IPS-15b (cell line): Measurements from ENCODE around the gene SPATA2L.
"Not testable (repeated sequence)": the region's sequence is repeated elsewhere in the genome, so short reads cannot be mapped to it uniquely, and the experiment has no call there.

ENCODE experiments used
- H3K27me3 ChIP-seq: one replicate; pipeline ENCODE4 v1.6.1; 2013; ENCODE audit warnings: low read length; ENCODE audit not compliant: control insufficient read depth, insufficient read depth
- H3K36me3 ChIP-seq: one replicate; pipeline ENCODE4 v1.6.1; 2013; ENCODE audit warnings: low read length; ENCODE audit not compliant: control insufficient read depth, insufficient read depth
- H3K4me1 ChIP-seq: one replicate; pipeline ENCODE4 v1.6.1; 2013; ENCODE audit warnings: mild to moderate bottlenecking, low read length; ENCODE audit not compliant: control insufficient read depth, insufficient read depth
- H3K4me3 ChIP-seq: one replicate; pipeline ENCODE4 v1.5.1; 2013; ENCODE audit warnings: low read depth, low read length
- H3K9ac ChIP-seq: one replicate; pipeline ENCODE4 v1.6.1; 2013; ENCODE audit warnings: low read depth, mild to moderate bottlenecking, low read length
- H3K9me3 ChIP-seq: one replicate; pipeline ENCODE4 v1.6.1; 2013; ENCODE audit warnings: mild to moderate bottlenecking, low read length; ENCODE audit not compliant: control insufficient read depth, insufficient read depth

The SPATA2L gene

DNA sequence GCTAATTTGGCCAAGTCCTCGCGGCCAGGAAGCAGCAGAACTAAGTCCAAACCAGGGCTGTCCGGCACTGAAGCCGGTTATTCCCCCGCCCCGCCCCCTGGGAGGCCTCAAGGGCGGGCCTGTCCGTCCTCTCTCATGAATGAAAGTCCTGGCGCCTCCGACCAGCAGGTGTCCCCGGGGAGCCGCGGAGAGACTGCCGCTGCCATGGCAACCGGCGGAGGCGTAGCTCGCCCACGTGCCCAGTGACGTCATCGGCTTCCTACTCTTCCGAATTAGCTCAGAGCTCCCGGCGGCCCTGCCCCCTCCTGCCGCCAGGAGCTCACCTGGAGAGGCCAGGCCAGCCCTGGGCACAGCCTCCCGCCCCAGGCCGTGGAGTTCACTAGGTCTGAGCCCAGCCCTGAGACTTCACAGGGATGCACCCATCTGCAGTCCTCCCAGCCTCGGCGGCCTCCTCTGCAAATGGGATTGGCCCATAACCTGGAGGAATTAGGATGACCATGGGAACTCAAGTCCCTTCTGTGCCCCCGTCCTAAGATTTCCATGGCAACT, 1.3 kb downstream of the SPATA2L start:
- H3K4me3 ChIP-seq: peak overlapping the region; percentile 75
- H3K4me1 ChIP-seq: no peaks in the 10 kb centered on the region
- H3K36me3 ChIP-seq: peaks cover 14% of the 10 kb centered on the region
- no peak overlapping the region for H3K9ac ChIP-seq
- H3K9me3 ChIP-seq: no peaks in the 10 kb centered on the region
- peaks cover 6% of the 10 kb centered on the region for H3K27me3 ChIP-seq

DNA sequence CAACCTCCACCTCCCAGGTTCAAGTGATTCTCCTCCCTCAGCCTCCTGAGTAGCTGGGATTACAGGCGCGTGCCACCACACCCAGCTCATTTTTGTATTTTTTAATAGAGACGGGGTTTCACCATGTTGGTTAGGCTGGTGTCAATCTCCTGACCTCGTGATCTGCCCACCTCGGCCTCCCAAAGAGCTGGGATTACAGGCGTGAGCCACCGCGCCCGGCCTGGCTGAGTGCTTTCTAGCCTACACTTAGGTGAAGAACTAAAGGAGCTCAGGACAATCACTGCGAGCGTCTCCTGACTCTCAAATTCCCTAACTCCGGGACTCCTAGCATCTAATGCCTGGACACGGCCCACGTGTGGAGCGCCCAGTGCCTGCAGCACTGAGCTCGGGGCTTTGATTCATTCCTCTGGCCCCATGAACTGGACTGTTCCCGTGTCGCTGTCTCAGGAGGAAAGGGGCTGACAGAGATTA, 1.8 kb downstream of the SPATA2L start:
- H3K4me3 ChIP-seq: peak overlapping the region; percentile 37
- not testable (repeated sequence) for H3K9ac ChIP-seq, H3K4me1 ChIP-seq

DNA sequence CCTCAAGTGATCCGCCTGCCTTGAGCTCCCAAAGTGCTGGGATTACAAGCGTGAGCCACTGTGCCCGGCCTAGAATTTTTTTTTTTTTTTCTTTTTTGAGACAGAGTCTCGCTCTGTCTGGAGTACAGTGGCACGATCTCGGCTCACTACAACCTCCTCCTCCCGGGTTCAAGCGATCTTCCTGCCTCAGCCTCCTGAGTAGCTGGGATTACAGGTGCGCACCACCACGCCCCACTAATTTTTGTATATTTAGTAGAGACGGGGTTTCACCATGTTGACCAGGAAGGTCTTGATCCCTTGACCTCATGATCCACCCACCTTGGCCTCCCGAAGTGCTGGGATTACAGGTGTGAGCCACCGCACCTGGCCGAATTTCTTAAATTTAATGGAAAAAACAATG, 2.8 kb downstream of the SPATA2L start:
- H3K9me3 ChIP-seq, H3K27me3 ChIP-seq, H3K4me3 ChIP-seq, H3K9ac ChIP-seq, H3K4me1 ChIP-seq: not testable (repeated sequence)
- H3K36me3 ChIP-seq: peaks cover 23% of the 10 kb centered on the region

More for the DNA sequence above, 1.8 kb downstream of the SPATA2L start:
- peaks cover 14% of the 10 kb centered on the region for H3K36me3 ChIP-seq
- not testable (repeated sequence) for H3K9me3 ChIP-seq, H3K27me3 ChIP-seq

DNA sequence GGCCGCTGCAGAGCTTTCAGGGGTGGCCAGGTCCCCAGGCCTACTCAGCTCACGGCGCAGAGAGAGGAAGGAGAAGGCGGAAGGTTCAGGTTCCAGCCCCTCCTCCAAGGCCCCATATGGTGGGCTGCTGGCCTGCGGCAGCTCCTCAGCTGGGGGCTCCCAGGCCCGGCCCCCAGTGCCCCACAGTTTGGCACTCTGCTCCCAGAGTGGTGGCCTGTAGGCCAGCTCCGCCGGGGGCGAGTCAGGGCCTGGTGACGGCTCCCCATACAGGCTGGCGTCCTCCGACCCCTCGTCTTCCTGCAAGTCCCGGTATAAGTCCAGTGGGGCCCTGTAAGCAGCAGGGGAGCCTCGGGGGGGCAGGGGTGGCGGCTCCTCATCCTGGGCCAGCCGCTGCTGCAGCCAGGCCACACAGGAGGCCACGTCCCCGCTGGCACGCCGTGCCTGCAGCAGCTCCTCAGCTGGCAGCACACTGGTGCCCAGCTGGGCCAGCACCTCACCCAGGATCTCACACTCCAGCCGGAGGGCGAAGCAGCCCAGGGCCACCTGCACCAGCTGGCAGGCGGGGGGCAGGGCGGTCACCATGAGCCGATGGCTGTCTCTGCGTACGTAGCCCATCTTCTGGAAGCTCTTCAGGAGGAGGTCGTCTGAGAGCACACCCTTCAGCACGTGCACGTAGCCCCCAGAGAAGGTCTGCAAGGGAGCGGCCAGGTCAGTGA, 3.7 kb downstream of the SPATA2L start:
- Histone ChIP-seq H3K9ac (no peak overlapping the region), H3K4me3 (no peak overlapping the region)

DNA sequence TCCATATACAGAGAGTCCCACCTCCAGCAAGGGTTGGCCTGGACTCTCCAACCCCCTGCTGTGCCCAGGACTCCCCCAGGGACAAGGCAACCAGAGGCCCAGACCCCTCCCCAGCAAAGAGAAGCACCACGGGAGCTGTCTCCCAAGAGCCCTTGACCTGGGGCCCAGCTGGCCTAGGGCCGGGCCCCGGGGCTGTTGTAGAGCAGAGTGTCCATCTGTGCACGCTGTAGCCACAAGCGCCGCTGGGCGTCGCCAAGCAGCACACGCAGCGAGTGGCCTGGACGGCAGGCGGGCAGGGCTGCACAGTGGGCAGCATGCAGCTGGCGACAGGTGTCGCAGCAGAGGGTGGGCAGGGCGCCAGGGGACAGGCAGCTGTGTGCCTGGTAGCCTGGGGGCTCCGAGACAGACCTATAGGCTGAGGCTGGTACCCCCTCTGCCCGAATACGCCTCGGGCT, 4.3 kb downstream of the SPATA2L start:
- Histone ChIP-seq H3K9ac (no peak overlapping the region), H3K9me3 (no peaks in the 10 kb centered on the region), H3K36me3 (peaks cover 30% of the 10 kb centered on the region), H3K4me1 (no peaks in the 10 kb centered on the region), H3K27me3 (no peaks in the 10 kb centered on the region), H3K4me3 (no peak overlapping the region)

More for the DNA sequence above, 3.7 kb downstream of the SPATA2L start:
- no peaks in the 10 kb centered on the region for H3K9me3 ChIP-seq
- no peaks in the 10 kb centered on the region for H3K4me1 ChIP-seq
- peaks cover 30% of the 10 kb centered on the region for H3K36me3 ChIP-seq
- no peaks in the 10 kb centered on the region for H3K27me3 ChIP-seq

DNA sequence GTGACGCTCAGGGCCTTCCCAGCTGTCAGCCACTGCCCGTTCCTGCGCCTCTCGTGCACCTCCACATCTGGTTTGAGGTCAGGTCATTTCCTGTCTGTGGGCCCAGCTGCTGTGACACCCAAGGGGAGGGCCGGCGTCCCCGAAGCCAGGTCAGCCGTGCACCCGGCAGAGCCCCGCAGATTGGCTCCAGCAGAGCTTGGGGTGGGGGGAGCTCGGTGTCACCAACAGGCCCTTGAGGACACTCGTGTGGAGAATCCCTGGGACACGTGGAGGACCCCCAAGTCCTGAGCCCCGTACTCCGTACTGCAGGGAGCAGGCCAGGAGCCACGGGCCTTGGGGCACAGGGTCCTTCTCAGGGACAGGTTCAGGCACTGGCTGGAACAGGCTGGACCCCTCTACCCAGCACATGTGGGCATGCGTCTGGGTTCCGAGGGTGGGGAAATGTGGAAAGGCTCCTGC, 4.8 kb downstream of the SPATA2L start:
- no peak overlapping the region for H3K9ac ChIP-seq
- H3K4me3 ChIP-seq: no peak overlapping the region
- no peaks in the 10 kb centered on the region for H3K4me1 ChIP-seq
- H3K36me3 ChIP-seq: peaks cover 32% of the 10 kb centered on the region
- no peaks in the 10 kb centered on the region for H3K9me3 ChIP-seq
- H3K27me3 ChIP-seq: no peaks in the 10 kb centered on the region

DNA sequence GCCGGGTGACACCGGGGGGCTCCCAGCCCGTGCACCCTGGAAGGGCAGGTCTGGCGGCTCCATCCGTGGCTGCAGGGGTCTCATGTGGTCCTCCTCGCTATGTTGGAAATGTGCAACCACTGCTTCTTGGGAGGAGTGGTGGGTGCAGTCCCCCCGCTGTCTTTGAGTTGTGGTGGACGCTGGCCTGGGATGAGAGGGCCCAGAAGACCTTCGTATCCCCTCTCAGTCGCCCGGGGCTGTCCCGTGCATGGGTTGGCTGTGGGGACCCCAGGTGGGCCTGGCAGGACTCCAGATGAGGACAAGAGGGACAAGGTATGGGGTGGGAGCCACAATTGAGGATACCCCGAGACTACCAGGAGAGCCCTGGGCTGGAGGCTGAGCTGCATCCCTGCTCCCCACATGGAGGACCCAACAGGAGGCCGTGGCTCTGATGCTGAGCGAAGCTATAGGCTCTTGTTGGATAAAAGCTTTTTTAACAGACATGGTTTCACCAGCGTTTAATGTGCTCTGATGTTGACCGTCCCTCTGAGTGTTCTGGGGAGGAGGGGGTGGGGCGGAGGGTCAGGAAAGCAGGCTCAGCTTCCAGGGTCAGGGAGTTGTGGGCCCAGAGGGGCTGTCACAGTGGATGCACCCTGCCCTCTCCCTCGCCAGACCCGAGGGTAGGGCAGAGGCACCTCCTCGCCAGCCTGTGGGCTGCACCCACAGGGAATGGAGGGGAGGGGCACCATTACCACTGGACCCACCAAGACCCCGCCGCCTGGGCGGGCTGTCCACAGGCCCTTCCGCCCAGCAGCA, 5.4 kb downstream of the SPATA2L start:
- peaks cover 38% of the 10 kb centered on the region for H3K36me3 ChIP-seq
- no peak overlapping the region for H3K4me3 ChIP-seq
- H3K4me1 ChIP-seq: no peaks in the 10 kb centered on the region
- no peak overlapping the region for H3K9ac ChIP-seq
- no peaks in the 10 kb centered on the region for H3K9me3 ChIP-seq
- no peaks in the 10 kb centered on the region for H3K27me3 ChIP-seq

DNA sequence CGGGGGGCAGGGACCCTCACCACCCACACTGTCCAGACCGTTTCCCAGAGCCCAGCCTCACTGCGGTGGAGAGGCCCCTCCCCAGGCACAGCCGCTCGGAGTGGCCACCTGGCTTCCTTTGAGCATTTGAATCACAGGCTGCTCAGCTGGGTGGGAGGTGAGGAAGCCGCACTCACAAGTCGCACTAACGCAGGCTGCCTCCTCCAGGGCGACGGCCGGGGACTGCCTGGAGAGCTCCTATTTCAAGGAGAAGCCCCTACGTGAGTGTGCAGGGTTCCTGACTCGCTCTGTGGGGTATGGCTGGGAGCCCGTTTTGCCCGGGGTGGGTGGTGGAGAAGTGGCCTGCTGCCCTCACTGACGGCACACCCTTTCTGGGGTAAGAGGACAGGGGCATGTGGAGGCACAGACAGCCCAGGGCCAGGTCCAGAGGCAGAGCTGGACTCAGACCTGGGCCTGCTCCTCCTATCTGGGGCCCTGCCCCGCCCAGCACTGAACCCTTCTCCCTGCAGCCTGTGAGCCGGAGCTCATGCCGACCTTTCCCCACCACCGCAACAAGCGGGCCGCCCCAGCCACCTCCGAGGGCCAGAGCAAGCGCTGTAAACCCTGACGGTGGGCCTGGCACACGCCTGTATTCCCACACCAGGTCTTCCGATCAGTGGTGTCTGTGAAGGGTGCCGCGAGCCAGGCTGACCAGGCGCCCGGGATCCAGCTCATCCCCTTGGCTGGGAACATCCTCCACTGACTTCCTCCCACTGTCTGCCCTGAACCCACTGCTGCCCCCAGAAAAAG, 6.2 kb downstream of the SPATA2L start:
- H3K4me1 ChIP-seq: no peaks in the 10 kb centered on the region
- H3K9me3 ChIP-seq: no peaks in the 10 kb centered on the region
- peaks cover 43% of the 10 kb centered on the region for H3K36me3 ChIP-seq
- H3K4me3 ChIP-seq: no peak overlapping the region
- no peak overlapping the region for H3K9ac ChIP-seq
- H3K27me3 ChIP-seq: no peaks in the 10 kb centered on the region

DNA sequence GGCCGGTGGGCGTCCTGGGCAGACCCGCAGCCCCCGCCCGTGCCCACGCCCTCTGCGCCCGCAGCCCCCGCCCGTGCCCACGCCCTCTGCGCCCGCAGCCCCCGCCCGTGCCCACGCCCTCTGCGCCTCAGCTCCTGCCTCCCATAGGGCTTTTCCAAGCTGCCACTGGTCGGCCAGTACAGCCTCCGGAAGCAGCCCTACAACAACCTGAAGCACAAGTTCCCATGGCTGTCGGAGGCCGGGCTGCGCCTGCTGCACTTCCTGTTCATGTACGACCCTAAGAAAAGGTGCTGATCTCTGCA, 6.8 kb downstream of the SPATA2L start:
- H3K9ac ChIP-seq, H3K27me3 ChIP-seq, H3K9me3 ChIP-seq, H3K4me3 ChIP-seq, H3K4me1 ChIP-seq: not testable (repeated sequence)
- H3K36me3 ChIP-seq: peaks cover 43% of the 10 kb centered on the region

DNA sequence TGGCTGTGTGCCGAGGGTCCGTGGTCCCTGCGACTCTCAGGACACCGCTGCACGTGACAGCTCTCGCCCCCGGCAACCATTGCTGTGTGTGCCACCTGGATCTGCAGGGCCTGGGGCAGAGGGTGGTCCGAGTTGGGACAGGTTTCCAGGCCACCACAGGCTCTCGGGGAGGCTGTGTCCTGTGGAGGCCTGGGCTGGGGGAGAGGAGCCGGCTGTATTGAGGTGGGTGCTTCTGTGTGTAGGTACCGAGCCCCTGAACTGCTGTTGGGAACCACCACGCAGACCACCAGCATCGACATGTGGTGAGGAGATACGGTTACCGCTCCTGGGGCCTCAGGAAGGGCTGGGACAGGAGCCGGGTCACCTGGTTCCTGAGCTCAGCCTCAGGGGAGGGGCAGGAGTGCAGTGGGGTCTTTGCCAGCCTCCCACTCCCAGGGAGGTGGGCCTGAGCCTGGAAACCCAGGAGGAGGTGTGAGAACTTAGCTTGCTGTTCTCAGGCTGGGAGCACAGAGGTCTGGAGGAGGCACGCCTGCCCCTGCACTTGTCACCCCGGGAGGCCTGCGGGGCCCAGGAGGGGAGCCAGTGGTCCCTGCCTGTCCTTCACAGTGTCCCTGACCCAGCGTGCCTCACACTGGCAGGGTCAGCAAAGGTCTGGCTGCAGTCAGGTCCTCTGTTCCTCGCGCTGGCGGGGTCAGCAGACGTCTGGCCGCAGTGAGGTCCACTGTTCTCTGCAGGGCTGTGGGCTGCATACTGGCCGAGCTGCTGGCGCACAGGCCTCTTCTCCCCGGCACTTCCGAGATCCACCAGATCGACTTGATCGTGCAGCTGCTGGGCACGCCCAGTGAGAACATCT, 7.3 kb downstream of the SPATA2L start:
- Histone ChIP-seq H3K9ac (no peak overlapping the region), H3K27me3 (no peaks in the 10 kb centered on the region), H3K36me3 (peaks cover 44% of the 10 kb centered on the region), H3K4me3 (no peak overlapping the region), H3K4me1 (no peaks in the 10 kb centered on the region), H3K9me3 (no peaks in the 10 kb centered on the region)

DNA sequence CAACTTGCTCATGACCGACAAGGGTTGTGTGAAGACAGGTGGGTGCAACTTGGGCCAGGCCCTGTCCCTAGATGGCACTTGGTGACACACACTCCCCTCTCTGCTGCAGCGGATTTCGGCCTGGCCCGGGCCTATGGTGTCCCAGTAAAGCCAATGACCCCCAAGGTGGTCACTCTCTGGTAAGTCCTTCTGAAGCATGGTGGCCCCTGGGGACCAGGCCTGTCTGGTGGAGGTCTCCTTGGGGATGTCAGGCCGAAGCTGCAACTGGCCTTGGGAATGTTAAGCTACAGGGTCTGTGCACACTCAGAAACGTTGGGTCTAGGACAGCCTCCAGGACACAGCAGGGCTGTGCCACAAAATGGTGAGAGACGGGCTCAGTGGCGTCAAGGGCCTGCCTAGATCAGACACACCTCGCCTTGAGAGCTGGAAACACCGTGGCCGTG, 8.2 kb downstream of the SPATA2L start:
- H3K9me3 ChIP-seq: no peaks in the 10 kb centered on the region
- no peaks in the 10 kb centered on the region for H3K4me1 ChIP-seq
- no peak overlapping the region for H3K4me3 ChIP-seq
- H3K9ac ChIP-seq: no peak overlapping the region
- no peaks in the 10 kb centered on the region for H3K27me3 ChIP-seq
- H3K36me3 ChIP-seq: peaks cover 44% of the 10 kb centered on the region
